HepG2 (cell line): ENCODE results near the gene ACOT8. TPM values are rescaled to one million over a fixed set of nuclear protein-coding genes. Genes with fewer than 3 reads are reported as not detected.

ENCODE experiments used
- AFF4 ChIP-seq: sonication (generic); formaldehyde crosslinking; IDR thresholded peaks from 2 replicates; pipeline ENCODE4 v1.4.0; 2020; ENCODE audit warnings: missing genetic modification reagents
- BCL6 ChIP-seq: IDR thresholded peaks from 2 replicates; pipeline ENCODE4 v1.6.1; 2016; ENCODE audit warnings: missing genetic modification reagents, missing compliant biosample characterization
- CCAR2 ChIP-seq: fragments of 200-400 bp; formaldehyde crosslinking; optimal IDR thresholded peaks from 2 replicates; pipeline ENCODE3; 2018; ENCODE audit warnings: low read depth, mild to moderate bottlenecking, low read length, moderate library complexity
- ETV6 ChIP-seq: sonication (generic); formaldehyde crosslinking; conservative IDR thresholded peaks from 2 replicates; pipeline ENCODE4 v1.4.0; 2020; ENCODE audit warnings: missing genetic modification reagents
- HNRNPH1 ChIP-seq: fragments of 200-400 bp; formaldehyde crosslinking; optimal IDR thresholded peaks from 2 replicates; pipeline ENCODE3; 2017; ENCODE audit warnings: mild to moderate bottlenecking, low read depth, low read length
- KDM4B ChIP-seq: sonication (generic); formaldehyde crosslinking; IDR thresholded peaks from 2 replicates; pipeline ENCODE4 v1.4.0; 2020; ENCODE audit warnings: missing genetic modification reagents
- KDM5B ChIP-seq: sonication (generic); formaldehyde crosslinking; IDR thresholded peaks from 2 replicates; pipeline ENCODE4 v1.4.0; 2020; ENCODE audit warnings: missing genetic modification reagents, mild to moderate bottlenecking, borderline replicate concordance
- MTF1 ChIP-seq: sonication (generic); formaldehyde crosslinking; IDR thresholded peaks from 2 replicates; pipeline ENCODE4 v1.5.0; 2020; ENCODE audit warnings: missing genetic modification reagents
- NFIC ChIP-seq: IDR thresholded peaks from 2 replicates; pipeline ENCODE4 v1.6.1; 2012; ENCODE audit warnings: mild to moderate bottlenecking, low read length, inconsistent platforms
- PHB2 ChIP-seq: fragments of 450-650 bp; IDR thresholded peaks from 2 replicates; pipeline ENCODE4 v1.6.1; 2018; ENCODE audit not compliant: partially characterized antibody
- PRPF4 ChIP-seq: fragments of 200-400 bp; formaldehyde crosslinking; IDR thresholded peaks from 2 replicates; pipeline ENCODE4 v1.6.1; 2016; ENCODE audit warnings: low read length, low read depth; ENCODE audit not compliant: poor library complexity, severe bottlenecking
- PTBP1 ChIP-seq: fragments of 200-400 bp; formaldehyde crosslinking; IDR thresholded peaks from 2 replicates; pipeline ENCODE4 v1.6.1; 2018; ENCODE audit warnings: low read length, low read depth; ENCODE audit not compliant: poor library complexity, severe bottlenecking
- ZBTB8A ChIP-seq: sonication (generic); formaldehyde crosslinking; IDR thresholded peaks from 2 replicates; pipeline ENCODE4 v1.4.0; 2020; ENCODE audit warnings: mild to moderate bottlenecking, low read depth, missing genetic modification reagents, borderline replicate concordance
- ZFP36L2 ChIP-seq: sonication (generic); formaldehyde crosslinking; IDR thresholded peaks from 2 replicates; pipeline ENCODE4 v1.4.0; 2020; ENCODE audit warnings: missing genetic modification reagents
- ZNF446 ChIP-seq: sonication (generic); formaldehyde crosslinking; IDR thresholded peaks from 2 replicates; pipeline ENCODE4 v1.5.0; 2020; ENCODE audit warnings: mild to moderate bottlenecking, missing genetic modification reagents
- ZNF572 ChIP-seq: sonication (generic); formaldehyde crosslinking; IDR thresholded peaks from 2 replicates; pipeline ENCODE4 v1.5.1; 2020; ENCODE audit warnings: mild to moderate bottlenecking, missing genetic modification reagents
- ZNF710 ChIP-seq: sonication (generic); formaldehyde crosslinking; IDR thresholded peaks from 2 replicates; pipeline ENCODE4 v1.5.0; 2020; ENCODE audit warnings: mild to moderate bottlenecking, missing genetic modification reagents, borderline replicate concordance
- ZSCAN21 ChIP-seq: sonication (generic); formaldehyde crosslinking; IDR thresholded peaks from 2 replicates; pipeline ENCODE4 v1.8.0; 2022; ENCODE audit warnings: mild to moderate bottlenecking, missing genetic modification reagents, moderate library complexity, borderline replicate concordance
- polyA plus RNA-seq, 8 experiments: library from polyadenylated mRNA; depleted of rRNA in 3 of 8; stranded (reverse) in 7 of 8; unstranded in 1 of 8; fragments of >200 nt; fragmentation: Illumina TruSeq in 4 of 8; extraction: Trizol in 4 of 8; gene quantifications; 2 replicates each; pipeline versions ENCODE4 v1.2.1 to v1.2.3, GENCODE V29; 2011 to 2016; ENCODE audit warnings: low read depth in 4 of 8, missing spikeins in 1 of 8, mixed read lengths in 1 of 8; ENCODE audit not compliant: insufficient read depth in 1 of 8
- total RNA-seq, 5 experiments: library from RNA; depleted of rRNA; stranded (reverse); fragments of >200 nt; fragmentation: Illumina TruSeq; extraction: Trizol; gene quantifications; 2 replicates each; pipeline ENCODE4 v1.2.3, GENCODE V29; 2016; ENCODE audit warnings: low read depth in 1 of 5
- TF ChIP-seq, protein P1 (sequence below): sonication (generic); formaldehyde crosslinking; IDR thresholded peaks from 2 replicates; pipeline ENCODE4 v1.4.0; 2020; ENCODE audit warnings: missing genetic modification reagents, borderline replicate concordance
- TF ChIP-seq, protein P2 (sequence below): sonication (generic); formaldehyde crosslinking; IDR thresholded peaks from 2 replicates; pipeline ENCODE4 v1.4.0; 2020; ENCODE audit warnings: missing genetic modification reagents

Gene ACOT8
- total and polyA plus RNA-seq, 2 of the 13 experiments (the other 11 are each of a cell fraction or from before 2014, with no cell fraction given) = 31.4 to 45.5 TPM

GRCh38 chr20:45857114-45857881, at the start of gene ACOT8, which contains the start of gene ZSWIM3 (continued):
- TF ChIP-seq AFF4 (CRISPR knock-in tag) (0 out of 2 replicates have a peak, but pooled peaks have one; percentile 19), KDM5B (CRISPR knock-in tag) (peak; percentile 94), ZNF710 (CRISPR knock-in tag) (no peak; the same call in none of the 2 replicates), HNRNPH1 (no peak), BCL6 (CRISPR knock-in tag) (peak; percentile 23; the same call in 1 of the 2 replicates), ZNF446 (CRISPR knock-in tag) (peak; percentile 81; the same call in 1 of the 2 replicates), PTBP1 (no peak), ZBTB8A (CRISPR knock-in tag) (peak; percentile 75; the same call in 1 of the 2 replicates), ZFP36L2 (CRISPR knock-in tag) (peak; percentile 96; the same call in 1 of the 2 replicates), MTF1 (CRISPR knock-in tag) (no peak), ZNF572 (peak; percentile 95; the same call in 1 of the 2 replicates), ZSCAN21 (CRISPR knock-in tag) (peak; percentile 25; the same call in 1 of the 2 replicates), PHB2 (no peak), ETV6 (CRISPR knock-in tag) (0 out of 2 replicates have a peak, but pooled peaks have one; percentile 35), PRPF4 (no peak), CCAR2 (no peak), NFIC (peak; percentile 37; the same call in 1 of the 2 replicates), KDM4B (CRISPR knock-in tag) (0 out of 2 replicates have a peak, but pooled peaks have one; percentile 8)
- TF ChIP-seq, protein P1, sequence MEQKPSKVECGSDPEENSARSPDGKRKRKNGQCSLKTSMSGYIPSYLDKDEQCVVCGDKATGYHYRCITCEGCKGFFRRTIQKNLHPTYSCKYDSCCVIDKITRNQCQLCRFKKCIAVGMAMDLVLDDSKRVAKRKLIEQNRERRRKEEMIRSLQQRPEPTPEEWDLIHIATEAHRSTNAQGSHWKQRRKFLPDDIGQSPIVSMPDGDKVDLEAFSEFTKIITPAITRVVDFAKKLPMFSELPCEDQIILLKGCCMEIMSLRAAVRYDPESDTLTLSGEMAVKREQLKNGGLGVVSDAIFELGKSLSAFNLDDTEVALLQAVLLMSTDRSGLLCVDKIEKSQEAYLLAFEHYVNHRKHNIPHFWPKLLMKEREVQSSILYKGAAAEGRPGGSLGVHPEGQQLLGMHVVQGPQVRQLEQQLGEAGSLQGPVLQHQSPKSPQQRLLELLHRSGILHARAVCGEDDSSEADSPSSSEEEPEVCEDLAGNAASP (CRISPR knock-in tag) = peak; percentile 51
- TF ChIP-seq, protein P2, sequence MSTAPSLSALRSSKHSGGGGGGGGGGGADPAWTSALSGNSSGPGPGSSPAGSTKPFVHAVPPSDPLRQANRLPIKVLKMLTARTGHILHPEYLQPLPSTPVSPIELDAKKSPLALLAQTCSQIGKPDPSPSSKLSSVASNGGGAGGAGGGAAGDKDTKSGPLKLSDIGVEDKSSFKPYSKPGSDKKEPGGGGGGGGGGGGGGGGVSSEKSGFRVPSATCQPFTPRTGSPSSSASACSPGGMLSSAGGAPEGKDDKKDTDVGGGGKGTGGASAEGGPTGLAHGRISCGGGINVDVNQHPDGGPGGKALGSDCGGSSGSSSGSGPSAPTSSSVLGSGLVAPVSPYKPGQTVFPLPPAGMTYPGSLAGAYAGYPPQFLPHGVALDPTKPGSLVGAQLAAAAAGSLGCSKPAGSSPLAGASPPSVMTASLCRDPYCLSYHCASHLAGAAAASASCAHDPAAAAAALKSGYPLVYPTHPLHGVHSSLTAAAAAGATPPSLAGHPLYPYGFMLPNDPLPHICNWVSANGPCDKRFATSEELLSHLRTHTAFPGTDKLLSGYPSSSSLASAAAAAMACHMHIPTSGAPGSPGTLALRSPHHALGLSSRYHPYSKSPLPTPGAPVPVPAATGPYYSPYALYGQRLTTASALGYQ (CRISPR knock-in tag) = 0 out of 2 replicates have a peak, but pooled peaks have one; percentile 26
